NCI-H460 (cell line): ENCODE measurements around the gene FIG4. TPM values are rescaled to one million over a fixed set of nuclear protein-coding genes. Genes with fewer than 3 reads are reported as not detected.
"Not testable (repeated sequence)": the region's sequence is repeated elsewhere in the genome, so short reads cannot be mapped to it uniquely, and the experiment has no call there.

Experiments used
- DNase-seq: peaks from one replicate; pipeline ENCODE4 v3.0.0-alpha.2; 2016; ENCODE audit warnings: low read depth; ENCODE audit errors: extremely low read depth
- total RNA-seq: library from RNA; depleted of rRNA; stranded (reverse); fragments of >200 nt; shearing (Covaris generic); gene quantifications from 2 replicates; pipeline ENCODE4 v1.2.3, GENCODE V29; 2014

Gene FIG4
- total RNA-seq, 1 experiment from 2014 or later = 9.7 TPM

- no peak for DNase-seq
Observed at GRCh38 chr6:109747221-109747620, 56.1 kb downstream of the FIG4 start.

GRCh38 chr6:109759098-109759955 lies 68.2 kb downstream of the FIG4 start:
- no peak for DNase-seq

GRCh38 chr6:109760208-109760607 lies 69.1 kb downstream of the FIG4 start:
- no peak for DNase-seq

GRCh38 chr6:109762166-109762565 lies 71.1 kb downstream of the FIG4 start:
- no peak for DNase-seq

- no peak for DNase-seq
Observed at GRCh38 chr6:109762769-109763441, 71.8 kb downstream of the FIG4 start.

- no peak for DNase-seq
Observed at GRCh38 chr6:109766167-109766566, 75.1 kb downstream of the FIG4 start.

- DNase-seq = no peak
Observed at GRCh38 chr6:109767961-109768360, 76.9 kb downstream of the FIG4 start.

GRCh38 chr6:109768485-109768884 lies 77.4 kb downstream of the FIG4 start:
- DNase-seq = no peak

GRCh38 chr6:109769213-109769612 lies 78.1 kb downstream of the FIG4 start:
- no peak for DNase-seq

GRCh38 chr6:109770047-109770446 lies 79.0 kb downstream of the FIG4 start:
- no peak for DNase-seq

- DNase-seq = no peak
Observed at GRCh38 chr6:109770779-109771178, 79.7 kb downstream of the FIG4 start.

- not testable (repeated sequence) for DNase-seq
Observed at GRCh38 chr6:109771939-109772755, 81.1 kb downstream of the FIG4 start.

GRCh38 chr6:109772883-109773431 lies 81.9 kb downstream of the FIG4 start:
- DNase-seq = no peak

GRCh38 chr6:109781001-109781400 lies 89.9 kb downstream of the FIG4 start:
- no peak for DNase-seq

- no peak for DNase-seq
Observed at GRCh38 chr6:109782491-109782999, 91.4 kb downstream of the FIG4 start.

GRCh38 chr6:109783250-109783986 lies 92.3 kb downstream of the FIG4 start:
- DNase-seq = no peak

- no peak for DNase-seq
Observed at GRCh38 chr6:109787312-109787711, 96.2 kb downstream of the FIG4 start.

GRCh38 chr6:109788687-109789086 lies 97.6 kb downstream of the FIG4 start:
- no peak for DNase-seq

- DNase-seq = no peak
Observed at GRCh38 chr6:109790131-109790530, 99.0 kb downstream of the FIG4 start.

GRCh38 chr6:109791301-109791700 lies 100.2 kb downstream of the FIG4 start:
- peak; percentile 39 for DNase-seq
